Memory B cell (primary cell): ENCODE measurements around the gene SCN5A.

ENCODE experiments used
- ATAC-seq: fragments of 150-1000 bp; cut with Tn5 transposase; 2 replicates; pipeline ENCODE4 v1.10.0; 2021; ENCODE audit warnings: low read depth, mild to moderate bottlenecking, moderate library complexity
- DNase-seq, 2 donors: peaks; one replicate each; pipeline ENCODE4 v3.0.0; 2022; ENCODE audit warnings: low spot score in 2 of 2
- H3K27ac Mint-ChIP-seq: one replicate; pipeline ENCODE4 v1.8.0; 2022; ENCODE audit warnings: mild to moderate bottlenecking, moderate library complexity, mixed read lengths
- H3K27me3 Mint-ChIP-seq: one replicate; pipeline ENCODE4 v1.8.0; 2022; ENCODE audit warnings: mixed read lengths
- H3K36me3 Mint-ChIP-seq: one replicate; pipeline ENCODE4 v1.8.0; 2022; ENCODE audit warnings: mild to moderate bottlenecking, mixed read lengths
- H3K4me1 Mint-ChIP-seq: one replicate; pipeline ENCODE4 v1.8.0; 2022; ENCODE audit warnings: mixed read lengths
- H3K4me3 Mint-ChIP-seq: one replicate; pipeline ENCODE4 v1.8.0; 2022; ENCODE audit warnings: mild to moderate bottlenecking, moderate library complexity, mixed read lengths
- H3K9me3 Mint-ChIP-seq: one replicate; pipeline ENCODE4 v1.8.0; 2022; ENCODE audit warnings: mixed read lengths

The SCN5A gene

GRCh38 chr3:38566215-38566528 is 83.3 kb downstream of the SCN5A start:
- Mint-ChIP-seq H3K9me3 (peaks cover 2% of the 10 kb centered on the region), H3K4me3 (no peak overlapping the region)
- no peak for ATAC-seq

GRCh38 chr3:38565339-38566214 is 83.9 kb downstream of the SCN5A start:
- no peak for DNase-seq
- no peaks in the 10 kb centered on the region for H3K36me3 Mint-ChIP-seq
- peaks cover 6% of the 10 kb centered on the region for H3K27me3 Mint-ChIP-seq
- no peaks in the 10 kb centered on the region for H3K9me3 Mint-ChIP-seq
- ATAC-seq, result no peak
- peak overlapping the region; percentile 8 for H3K27ac Mint-ChIP-seq
- H3K4me1 Mint-ChIP-seq, result no peaks in the 10 kb centered on the region
- H3K4me3 Mint-ChIP-seq, result no peak overlapping the region

More at GRCh38 chr3:38566215-38566528, 83.3 kb downstream of the SCN5A start:
- Mint-ChIP-seq H3K27ac (peak overlapping the region; percentile 8), H3K36me3 (no peaks in the 10 kb centered on the region), H3K4me1 (no peaks in the 10 kb centered on the region), H3K27me3 (peaks cover 6% of the 10 kb centered on the region)
- DNase-seq, result no peak

GRCh38 chr3:38564631-38565338 is 84.7 kb downstream of the SCN5A start:
- H3K9me3 Mint-ChIP-seq, result no peaks in the 10 kb centered on the region
- H3K4me1 Mint-ChIP-seq, result no peaks in the 10 kb centered on the region
- H3K27ac Mint-ChIP-seq, result no peak overlapping the region
- H3K4me3 Mint-ChIP-seq, result no peak overlapping the region
- peaks cover 6% of the 10 kb centered on the region for H3K27me3 Mint-ChIP-seq
- ATAC-seq, result no peak
- H3K36me3 Mint-ChIP-seq, result no peaks in the 10 kb centered on the region
- no peak for DNase-seq

GRCh38 chr3:38563886-38564270 is 85.6 kb downstream of the SCN5A start:
- Mint-ChIP-seq H3K4me1 (no peaks in the 10 kb centered on the region), H3K36me3 (no peaks in the 10 kb centered on the region), H3K4me3 (no peak overlapping the region), H3K27ac (no peak overlapping the region), H3K27me3 (peaks cover 6% of the 10 kb centered on the region), H3K9me3 (no peaks in the 10 kb centered on the region)
- DNase-seq (no peak), ATAC-seq (no peak)

GRCh38 chr3:38563070-38563885 is 86.2 kb downstream of the SCN5A start:
- ATAC-seq (no peak), DNase-seq (no peak)
- H3K9me3 Mint-ChIP-seq, result no peaks in the 10 kb centered on the region
- no peak overlapping the region for H3K4me3 Mint-ChIP-seq
- peaks cover 6% of the 10 kb centered on the region for H3K27me3 Mint-ChIP-seq
- no peak overlapping the region for H3K27ac Mint-ChIP-seq
- no peaks in the 10 kb centered on the region for H3K36me3 Mint-ChIP-seq
- no peaks in the 10 kb centered on the region for H3K4me1 Mint-ChIP-seq

GRCh38 chr3:38562467-38562925 is 87.0 kb downstream of the SCN5A start:
- Mint-ChIP-seq H3K36me3 (no peaks in the 10 kb centered on the region), H3K4me1 (no peaks in the 10 kb centered on the region), H3K9me3 (no peaks in the 10 kb centered on the region), H3K27me3 (peaks cover 6% of the 10 kb centered on the region), H3K27ac (no peak overlapping the region), H3K4me3 (no peak overlapping the region)
- ATAC-seq (no peak), DNase-seq (no peak)

GRCh38 chr3:38561746-38562466 is 87.6 kb downstream of the SCN5A start:
- H3K27ac Mint-ChIP-seq, result no peak overlapping the region
- no peaks in the 10 kb centered on the region for H3K4me1 Mint-ChIP-seq
- no peak overlapping the region for H3K4me3 Mint-ChIP-seq
- DNase-seq (no peak), ATAC-seq (no peak)
- H3K36me3 Mint-ChIP-seq, result no peaks in the 10 kb centered on the region
- no peaks in the 10 kb centered on the region for H3K9me3 Mint-ChIP-seq
- peaks cover 6% of the 10 kb centered on the region for H3K27me3 Mint-ChIP-seq

GRCh38 chr3:38560996-38561717 is 88.3 kb downstream of the SCN5A start:
- ATAC-seq, result no peak
- no peaks in the 10 kb centered on the region for H3K4me1 Mint-ChIP-seq

GRCh38 chr3:38560284-38560683 is 89.2 kb downstream of the SCN5A start:
- H3K27ac Mint-ChIP-seq, result no peak overlapping the region
- no peak overlapping the region for H3K4me3 Mint-ChIP-seq
- DNase-seq (no peak), ATAC-seq (no peak)
- peaks cover 11% of the 10 kb centered on the region for H3K27me3 Mint-ChIP-seq
- no peaks in the 10 kb centered on the region for H3K4me1 Mint-ChIP-seq
- H3K36me3 Mint-ChIP-seq, result no peaks in the 10 kb centered on the region
- H3K9me3 Mint-ChIP-seq, result no peaks in the 10 kb centered on the region

More at GRCh38 chr3:38560996-38561717, 88.3 kb downstream of the SCN5A start:
- no peak overlapping the region for H3K4me3 Mint-ChIP-seq
- peaks cover 11% of the 10 kb centered on the region for H3K27me3 Mint-ChIP-seq
- no peaks in the 10 kb centered on the region for H3K36me3 Mint-ChIP-seq
- H3K9me3 Mint-ChIP-seq, result no peaks in the 10 kb centered on the region
- no peak for DNase-seq
- no peak overlapping the region for H3K27ac Mint-ChIP-seq

GRCh38 chr3:38558864-38559263 is 90.6 kb downstream of the SCN5A start:
- no peaks in the 10 kb centered on the region for H3K9me3 Mint-ChIP-seq
- H3K27ac Mint-ChIP-seq, result no peak overlapping the region
- H3K36me3 Mint-ChIP-seq, result no peaks in the 10 kb centered on the region
- ATAC-seq (no peak), DNase-seq (no peak)
- peaks cover 11% of the 10 kb centered on the region for H3K27me3 Mint-ChIP-seq
- no peaks in the 10 kb centered on the region for H3K4me1 Mint-ChIP-seq
- H3K4me3 Mint-ChIP-seq, result no peak overlapping the region

- ATAC-seq (no peak), DNase-seq (no peak)
- Mint-ChIP-seq H3K36me3 (no peaks in the 10 kb centered on the region), H3K4me3 (no peak overlapping the region), H3K27me3 (peaks cover 7% of the 10 kb centered on the region), H3K4me1 (no peaks in the 10 kb centered on the region), H3K27ac (no peak overlapping the region), H3K9me3 (no peaks in the 10 kb centered on the region)
These were observed 92.7 kb downstream of the SCN5A start for GRCh38 chr3:38556640-38557358.

- H3K27me3 Mint-ChIP-seq, result peaks cover 4% of the 10 kb centered on the region
- no peaks in the 10 kb centered on the region for H3K4me1 Mint-ChIP-seq
- H3K9me3 Mint-ChIP-seq, result no peaks in the 10 kb centered on the region
- no peak overlapping the region for H3K27ac Mint-ChIP-seq
- H3K4me3 Mint-ChIP-seq, result no peak overlapping the region
- no peaks in the 10 kb centered on the region for H3K36me3 Mint-ChIP-seq
- ATAC-seq, result no peak
- DNase-seq, result no peak
These were observed 93.6 kb downstream of the SCN5A start for GRCh38 chr3:38555926-38556325.
